ACC112 (cell line): ENCODE data around the gene IRF7.
"Not testable (repeated sequence)": the region's sequence is repeated elsewhere in the genome, so short reads cannot be mapped to it uniquely, and the experiment has no call there.

Experiments used
- H2AFZ ChIP-seq: fragments of 200-600 bp; sonication (generic); one replicate; pipeline ENCODE4 v1.6.0; 2017; ENCODE audit warnings: antibody characterized with exemption, low read length; ENCODE audit not compliant: unreplicated experiment
- H3K27ac ChIP-seq: fragments of 200-600 bp; sonication (generic); 2 replicates; pipeline ENCODE4 v1.5.1; 2014; ENCODE audit warnings: low read depth, mild to moderate bottlenecking, antibody characterized with exemption, low read length, moderate library complexity
- H3K27me3 ChIP-seq: fragments of 200-600 bp; sonication (generic); 2 replicates; pipeline ENCODE4 v1.6.1; 2014; ENCODE audit warnings: mild to moderate bottlenecking, antibody characterized with exemption, low read length, moderate library complexity, mixed read lengths; ENCODE audit not compliant: insufficient read depth
- H3K36me3 ChIP-seq: fragments of 200-600 bp; sonication (generic); 2 replicates; pipeline ENCODE4 v1.6.1; 2016; ENCODE audit warnings: mild to moderate bottlenecking, antibody characterized with exemption, low read length, moderate library complexity, mixed read lengths; ENCODE audit not compliant: insufficient read depth
- H3K4me1 ChIP-seq: fragments of 200-600 bp; sonication (generic); one replicate; pipeline ENCODE4 v1.6.1; 2016; ENCODE audit warnings: low read length, mixed read lengths; ENCODE audit not compliant: insufficient read depth, unreplicated experiment, control insufficient read depth
- H3K4me3 ChIP-seq: fragments of 200-600 bp; sonication (generic); 2 replicates; pipeline ENCODE4 v1.5.1; 2014; ENCODE audit warnings: mild to moderate bottlenecking, low read depth, low read length
- H3K79me2 ChIP-seq: fragments of 200-600 bp; sonication (generic); one replicate; pipeline ENCODE4 v1.6.0; 2016; ENCODE audit warnings: low read length; ENCODE audit not compliant: control insufficient read depth, unreplicated experiment, insufficient read depth

The IRF7 gene

DNA sequence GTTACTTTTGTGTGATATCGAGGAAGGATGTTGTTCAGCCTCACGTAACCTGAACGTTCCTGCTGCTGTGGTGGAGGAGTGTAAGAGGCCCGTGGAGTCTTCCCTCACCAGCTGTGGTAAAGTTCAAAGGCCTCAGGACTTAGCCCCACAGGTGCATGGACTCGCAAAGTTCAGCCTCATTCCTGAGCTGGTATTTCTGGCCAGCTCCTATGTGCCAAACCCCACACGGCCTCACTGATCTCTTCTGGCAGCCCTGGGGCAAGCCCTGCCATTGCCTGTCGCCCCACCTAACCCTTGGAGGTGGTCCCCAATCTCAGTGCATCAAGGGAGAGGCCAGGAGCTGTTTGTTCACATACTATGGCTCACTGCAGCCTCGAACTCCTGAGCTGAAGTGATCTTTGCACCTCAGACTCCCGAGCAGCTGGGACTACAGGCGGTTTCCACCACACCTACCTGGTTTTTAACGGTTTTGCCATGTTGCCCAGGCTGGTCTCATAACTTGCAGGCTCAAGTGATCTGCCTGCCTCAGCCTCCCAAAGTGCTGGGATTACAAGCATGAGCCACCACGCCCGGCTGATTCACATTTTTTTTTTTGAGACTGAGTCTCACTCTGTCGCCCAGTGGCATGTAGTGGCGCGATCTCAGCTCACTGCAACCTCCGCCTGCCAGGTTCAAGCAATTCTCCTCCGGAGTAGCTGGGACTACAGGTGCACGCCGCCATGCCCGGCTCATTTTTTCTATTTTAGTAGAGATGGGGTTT lies 37.3 kb downstream of the IRF7 start:
- peaks cover 34% of the 10 kb centered on the region for H3K4me1 ChIP-seq

GRCh38 chr11:577611-577894 lies 38.2 kb downstream of the IRF7 start:
- H3K36me3 ChIP-seq: peaks cover 6% of the 10 kb centered on the region; the same call in 1 of the 2 replicates
- peaks cover 34% of the 10 kb centered on the region for H3K4me1 ChIP-seq
- peaks cover 58% of the 10 kb centered on the region for H3K79me2 ChIP-seq
- H3K4me3 ChIP-seq: peak overlapping the region; percentile 87
- no peak overlapping the region for H2AFZ ChIP-seq
- H3K27ac ChIP-seq: peak overlapping the region; percentile 62
- no peaks in the 10 kb centered on the region for H3K27me3 ChIP-seq

More for the DNA sequence above, 37.3 kb downstream of the IRF7 start:
- H3K27me3 ChIP-seq: no peaks in the 10 kb centered on the region
- peak overlapping the region; percentile 87 for H3K4me3 ChIP-seq
- peaks cover 9% of the 10 kb centered on the region; the same call in 1 of the 2 replicates for H3K36me3 ChIP-seq
- no peak overlapping the region for H2AFZ ChIP-seq
- H3K79me2 ChIP-seq: peaks cover 65% of the 10 kb centered on the region
- H3K27ac ChIP-seq: no peak overlapping the region

GRCh38 chr11:576811-577610 lies 38.7 kb downstream of the IRF7 start:
- H3K4me3 ChIP-seq: peak overlapping the region; percentile 87
- peaks cover 6% of the 10 kb centered on the region; the same call in 1 of the 2 replicates for H3K36me3 ChIP-seq
- no peaks in the 10 kb centered on the region for H3K27me3 ChIP-seq
- H3K4me1 ChIP-seq: peaks cover 34% of the 10 kb centered on the region
- H3K79me2 ChIP-seq: peaks cover 54% of the 10 kb centered on the region
- H2AFZ ChIP-seq: no peak overlapping the region
- peak overlapping the region; percentile 62 for H3K27ac ChIP-seq

DNA sequence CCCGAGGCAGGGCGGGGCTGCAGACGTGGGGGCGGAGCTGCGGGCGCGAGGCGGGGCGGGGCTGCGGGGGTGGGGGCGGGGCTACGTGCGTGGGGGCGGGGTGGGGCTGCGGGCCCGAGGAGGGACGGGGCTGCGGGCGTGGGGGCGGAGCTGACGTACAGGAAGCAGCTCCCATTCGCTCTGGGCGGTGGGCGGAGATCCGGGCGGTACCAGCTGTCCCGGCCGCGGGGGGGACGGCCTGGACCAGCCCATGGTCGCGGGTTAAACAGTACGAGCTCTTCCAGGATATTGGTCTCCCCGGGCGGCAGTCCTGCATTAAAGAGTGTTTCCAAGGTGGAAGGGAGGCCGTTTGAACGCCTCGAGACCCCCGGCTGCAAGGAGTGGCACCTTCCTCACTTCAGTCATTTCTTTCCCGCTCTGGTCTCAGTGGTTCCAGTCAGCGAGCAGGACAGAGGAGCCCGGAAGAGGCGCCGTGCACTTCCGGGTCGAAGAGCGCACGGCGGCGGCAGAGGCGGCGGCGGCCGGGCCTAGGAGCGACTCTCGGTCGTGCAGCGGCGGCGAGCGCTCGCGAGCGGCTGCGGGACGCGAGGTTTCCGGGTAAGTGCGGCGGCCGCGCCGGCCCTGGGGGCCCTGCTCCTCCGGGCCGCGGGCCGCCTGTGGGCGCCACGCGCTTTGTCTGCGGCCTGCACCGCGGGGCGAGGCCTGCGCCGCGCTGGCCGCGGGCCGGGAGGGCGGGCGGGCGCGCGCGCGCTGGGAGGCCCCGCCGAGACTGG lies 39.6 kb downstream of the IRF7 start, which contains the start of gene PHRF1:
TSS of gene PHRF1 (plus strand) at position 475 of the 773 bp plus-strand sequence. CDS start 5,043 bp downstream, outside the sequence.
- H2AFZ ChIP-seq: peak within 1 kb of the TSS; percentile 87
- peaks cover 46% of the 10 kb centered on the region for H3K79me2 ChIP-seq
- H3K27me3 ChIP-seq: no peaks in the 10 kb centered on the region
- H3K4me1 ChIP-seq: peaks cover 34% of the 10 kb centered on the region
- peak within 1 kb of the TSS; percentile 97 for H3K4me3 ChIP-seq
- no peaks in the 10 kb centered on the region for H3K36me3 ChIP-seq
- peak within 1 kb of the TSS; percentile 94 for H3K27ac ChIP-seq

GRCh38 chr11:575313-575995 lies 40.3 kb downstream of the IRF7 start:
- Histone ChIP-seq H3K36me3 (no peaks in the 10 kb centered on the region), H3K4me3 (peak overlapping the region; percentile 97), H2AFZ (peak overlapping the region; percentile 87), H3K4me1 (peaks cover 34% of the 10 kb centered on the region), H3K27me3 (no peaks in the 10 kb centered on the region), H3K79me2 (peaks cover 38% of the 10 kb centered on the region), H3K27ac (no peak overlapping the region)

- Histone ChIP-seq H2AFZ (peak overlapping the region; percentile 87), H3K79me2 (peaks cover 32% of the 10 kb centered on the region), H3K36me3 (no peaks in the 10 kb centered on the region), H3K27me3 (no peaks in the 10 kb centered on the region), H3K4me1 (peaks cover 28% of the 10 kb centered on the region), H3K4me3 (peak overlapping the region; percentile 97), H3K27ac (no peak overlapping the region)
Observed at GRCh38 chr11:574632-575312, 41.0 kb downstream of the IRF7 start.

- not testable (repeated sequence) for H2AFZ ChIP-seq, H3K27me3 ChIP-seq, H3K36me3 ChIP-seq, H3K27ac ChIP-seq
- Histone ChIP-seq H3K4me1 (peaks cover 27% of the 10 kb centered on the region), H3K79me2 (peaks cover 25% of the 10 kb centered on the region), H3K4me3 (peak overlapping the region; percentile 97; the same call in 1 of the 2 replicates)
Observed at GRCh38 chr11:574031-574570, 41.6 kb downstream of the IRF7 start.

DNA sequence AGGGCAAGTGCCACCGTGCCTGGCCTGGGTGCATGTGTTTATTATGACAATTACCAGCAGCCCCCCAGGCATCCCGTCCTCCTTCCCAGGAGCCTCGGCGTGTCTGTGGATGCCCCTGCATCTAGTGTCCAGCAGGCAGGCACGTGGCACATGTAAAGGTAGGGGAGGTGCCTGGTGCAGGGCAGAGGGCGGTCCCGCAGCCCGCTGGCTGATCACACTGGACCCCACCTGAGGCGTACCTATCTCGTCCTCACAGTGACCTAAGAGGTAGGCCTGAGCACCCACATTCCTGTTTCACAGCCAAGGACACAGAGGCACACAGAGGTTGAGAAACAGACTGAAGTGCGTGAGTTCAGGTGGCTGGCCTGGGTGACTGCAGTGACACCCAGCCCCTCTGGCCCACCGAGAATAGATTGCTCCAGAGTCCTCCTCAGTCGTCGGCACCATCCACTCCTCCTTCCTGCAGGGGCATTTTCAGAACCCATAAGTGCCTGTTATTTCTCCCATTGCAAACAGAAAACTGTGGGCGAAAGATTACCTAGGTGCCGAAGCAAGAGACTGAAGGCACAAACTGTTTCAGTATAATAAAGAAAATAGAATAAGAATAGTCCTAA lies 42.5 kb downstream of the IRF7 start:
- Histone ChIP-seq H3K4me3 (no peak overlapping the region), H3K27ac (no peak overlapping the region), H3K27me3 (no peaks in the 10 kb centered on the region), H3K79me2 (peaks cover 19% of the 10 kb centered on the region), H2AFZ (no peak overlapping the region), H3K4me1 (peaks cover 22% of the 10 kb centered on the region), H3K36me3 (no peaks in the 10 kb centered on the region)

DNA sequence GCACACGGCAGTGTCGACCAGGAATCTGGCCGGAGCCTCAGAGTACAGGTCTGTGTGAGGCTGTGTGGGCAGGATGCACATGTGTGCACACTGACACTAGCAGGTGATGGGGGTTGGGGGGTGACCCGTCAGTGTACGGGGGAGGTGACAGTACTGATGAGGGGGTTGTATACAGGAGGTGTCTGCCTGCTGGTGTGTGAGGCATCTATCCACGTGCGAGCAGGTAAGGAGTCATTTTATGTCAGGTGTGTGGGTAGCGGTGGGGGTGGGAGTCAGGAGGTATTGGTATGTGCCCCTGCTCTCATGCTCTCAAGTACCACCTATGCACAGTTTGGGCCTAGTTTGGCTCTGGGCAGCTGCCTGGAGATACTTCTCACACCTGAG lies 44.0 kb downstream of the IRF7 start:
- H3K36me3 ChIP-seq: no peaks in the 10 kb centered on the region
- no peak overlapping the region for H3K27ac ChIP-seq
- peaks cover 17% of the 10 kb centered on the region for H3K4me1 ChIP-seq
- H3K27me3 ChIP-seq: no peaks in the 10 kb centered on the region
- peaks cover 19% of the 10 kb centered on the region for H3K79me2 ChIP-seq
- H2AFZ ChIP-seq: no peak overlapping the region
- no peak overlapping the region for H3K4me3 ChIP-seq
